ENCODE measurements around the gene SEZ6.
A peak's percentile ranks its signal among the peaks of the same experiment; 100 is the strongest.

SEZ6 gene

DNA sequence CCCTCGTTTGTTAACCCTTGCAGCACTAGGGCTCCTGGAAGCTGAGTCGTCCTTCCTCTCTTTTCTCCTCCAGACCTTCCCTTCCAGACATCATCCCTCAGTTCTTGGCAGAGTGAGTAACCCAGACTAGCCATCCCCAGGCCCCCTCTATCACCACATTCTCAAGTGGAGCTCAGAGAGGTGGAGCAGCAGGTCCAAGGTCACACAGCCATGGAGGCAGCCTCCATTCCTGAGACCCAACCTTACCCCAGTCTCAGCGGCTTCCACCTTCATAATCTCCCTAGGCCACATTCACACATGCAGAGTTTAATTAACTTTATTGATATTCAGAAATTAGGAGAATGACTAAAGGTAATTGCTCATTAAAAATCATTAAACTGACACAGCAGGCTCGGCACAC lies 3.0 kb downstream of the SEZ6 start:
- DNase-seq = no peak

DNA sequence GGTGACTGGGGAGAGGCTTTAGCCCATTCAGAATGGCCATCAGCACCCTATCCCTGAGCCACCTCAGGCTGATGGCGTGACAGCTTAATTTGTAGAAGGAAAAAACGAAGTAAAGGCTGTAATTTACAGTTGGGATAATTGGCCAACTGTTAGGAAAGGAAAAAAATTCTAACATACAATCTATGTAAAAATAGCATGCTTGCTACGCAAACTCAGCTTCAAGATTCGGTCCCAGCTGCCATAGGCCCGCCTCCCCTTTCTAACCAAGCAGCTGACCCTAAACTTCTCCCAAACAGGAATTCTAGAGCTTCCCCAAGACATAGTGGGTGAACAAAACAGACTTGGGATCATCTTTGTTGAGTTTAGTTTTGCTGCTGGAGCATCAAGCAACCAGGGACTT lies 4.9 kb downstream of the SEZ6 start:
- no peak for DNase-seq

DNA sequence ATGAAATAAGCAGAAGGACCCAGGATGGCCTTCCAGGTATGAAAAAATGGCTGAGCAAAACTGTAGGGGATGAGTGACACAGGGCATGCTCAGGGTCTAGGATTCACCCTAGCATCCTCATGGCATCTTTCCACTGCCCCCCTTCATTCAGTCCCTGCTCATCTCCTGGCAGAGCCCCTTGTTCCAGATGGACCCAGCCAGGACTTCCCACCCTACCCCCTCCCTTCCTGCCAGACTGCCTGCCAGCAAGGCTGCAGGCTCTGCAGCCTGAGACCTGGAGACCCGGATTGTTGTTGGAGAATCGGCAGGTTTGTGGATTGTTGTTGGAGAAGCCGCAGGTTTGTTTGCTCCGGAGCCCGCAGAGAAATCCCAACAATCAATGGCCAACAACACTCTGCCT lies 6.6 kb downstream of the SEZ6 start:
- no peak for DNase-seq

- no peak for DNase-seq
Observed at GRCh38 chr17:28997806-28998205, 8.0 kb downstream of the SEZ6 start.

GRCh38 chr17:28996554-28997096 lies 9.2 kb downstream of the SEZ6 start:
- no peak for DNase-seq

DNA sequence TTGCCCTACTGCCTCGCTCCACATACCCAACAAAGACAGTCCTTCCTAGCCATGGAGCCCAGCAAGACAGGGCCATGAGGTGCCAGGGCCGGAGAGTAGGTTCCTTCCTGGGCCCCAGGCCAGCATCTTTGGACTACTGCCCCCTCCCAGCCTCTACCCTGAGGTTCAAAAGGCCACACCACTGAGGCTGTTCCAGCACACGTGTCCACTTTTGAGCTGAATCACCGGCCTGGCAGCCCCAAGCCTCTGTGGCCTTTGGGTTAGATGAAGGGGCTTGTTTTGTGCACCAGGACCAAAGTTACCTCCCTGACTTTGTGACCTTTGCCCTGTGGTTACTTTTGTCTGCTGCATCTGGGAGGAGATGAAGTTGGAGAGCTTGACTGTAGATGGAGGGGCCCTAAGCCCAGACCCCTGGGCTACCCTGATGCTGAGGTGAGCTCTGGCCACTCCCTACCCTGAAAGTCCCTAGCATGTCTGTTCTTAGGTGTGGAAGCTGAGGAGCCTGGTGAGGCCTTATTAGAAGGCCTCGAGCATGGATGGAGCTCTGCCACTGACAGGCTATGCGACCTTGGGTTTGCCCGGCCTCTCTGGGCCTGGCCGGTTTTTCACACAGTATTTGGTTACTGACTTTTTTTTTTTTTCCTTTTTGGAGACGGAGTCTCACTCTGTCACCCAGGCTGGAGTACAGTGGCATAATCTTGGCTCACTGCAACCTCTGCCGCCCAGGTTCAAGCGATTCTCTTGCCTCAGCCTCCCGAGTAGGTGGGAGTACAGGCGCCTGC lies 12.0 kb downstream of the SEZ6 start:
- DNase-seq = no peak

- no peak for DNase-seq
Observed at GRCh38 chr17:28992625-28993600, 12.9 kb downstream of the SEZ6 start.

GRCh38 chr17:28992185-28992584 lies 13.6 kb downstream of the SEZ6 start:
- no peak for DNase-seq

DNA sequence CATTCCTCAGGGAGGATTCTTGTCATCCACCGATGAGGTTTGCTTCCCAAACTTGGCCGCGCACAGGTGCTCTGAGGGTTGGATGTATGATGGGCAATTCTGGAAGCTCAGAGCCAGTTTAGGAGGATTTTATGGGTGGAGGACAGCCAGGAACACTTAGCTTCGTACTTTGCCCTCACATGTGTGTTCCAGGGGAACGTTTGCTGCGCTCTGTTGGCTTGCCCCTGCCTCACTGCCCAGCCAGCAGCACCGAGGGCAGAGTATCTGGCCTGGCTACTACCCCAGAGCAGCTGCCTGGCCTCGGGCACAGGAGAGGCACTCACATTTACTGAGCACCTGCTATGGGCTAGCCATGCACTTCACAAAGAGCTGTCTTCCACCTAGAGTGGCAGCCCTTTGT lies 14.1 kb downstream of the SEZ6 start:
- no peak for DNase-seq

DNA sequence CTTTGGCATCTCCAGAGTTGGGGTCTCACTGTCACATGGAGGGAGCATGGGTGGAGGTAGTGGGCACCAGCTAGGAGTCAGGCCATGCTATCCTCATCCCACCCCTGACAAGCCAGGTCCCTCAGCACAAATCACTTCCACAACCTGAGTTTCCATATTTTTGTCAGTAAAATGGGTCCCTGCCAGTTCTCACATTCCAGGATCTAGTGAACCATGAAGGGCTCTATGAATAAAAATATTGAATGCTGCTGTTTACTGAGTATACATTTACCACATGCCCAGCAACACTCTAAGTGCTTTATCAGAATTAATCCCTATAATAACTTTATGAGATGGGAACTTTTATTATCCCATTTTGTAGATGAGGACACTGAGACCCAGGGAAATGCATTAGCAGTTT lies 16.8 kb downstream of the SEZ6 start:
- no peak for DNase-seq

GRCh38 chr17:28988475-28988874 lies 17.4 kb downstream of the SEZ6 start:
- no peak for DNase-seq

DNA sequence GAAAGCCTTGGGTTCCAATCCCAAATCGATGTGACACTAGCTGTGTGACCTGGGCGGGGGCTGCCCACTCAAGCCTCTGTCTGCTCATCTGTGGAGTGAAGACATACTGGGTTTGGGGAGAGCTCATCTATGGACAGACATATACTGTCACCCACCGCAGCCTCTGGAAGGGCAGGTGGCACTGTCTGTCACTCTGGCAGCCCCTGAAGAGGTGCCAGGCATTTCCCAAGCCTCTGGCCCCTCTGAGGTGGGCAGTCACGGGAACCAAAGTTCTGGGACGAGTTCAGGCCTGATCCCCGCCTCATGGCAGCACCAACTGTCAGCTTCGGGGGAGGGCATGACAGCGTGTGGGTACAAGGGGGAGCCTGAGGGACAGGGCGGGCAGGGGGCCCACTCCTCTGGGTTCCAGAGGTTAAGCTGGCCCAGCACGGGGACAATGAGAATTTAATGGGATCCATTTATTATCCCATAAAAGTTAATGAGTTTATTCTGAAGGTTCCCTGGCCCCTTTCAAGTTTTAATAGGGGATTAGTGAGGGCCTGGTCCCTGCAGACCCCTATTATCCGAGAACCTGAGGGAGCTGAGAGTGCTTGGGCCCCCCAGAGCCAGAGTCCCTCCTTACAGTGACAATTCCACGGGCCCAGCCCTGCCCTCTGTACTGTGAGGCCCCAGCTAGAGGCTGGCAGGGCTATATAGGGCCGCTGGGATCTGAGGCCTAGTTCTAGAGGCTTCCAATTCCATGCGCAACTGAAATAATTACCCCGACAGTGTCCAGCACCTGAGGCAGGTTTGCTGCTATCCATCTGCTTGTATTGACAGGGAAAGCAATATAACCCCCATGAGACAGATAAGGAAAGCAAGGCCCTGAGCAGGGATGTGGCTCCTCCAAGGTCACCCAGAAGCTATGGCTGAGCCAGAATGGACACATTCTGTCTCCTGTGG lies 18.8 kb downstream of the SEZ6 start:
- DNase-seq = no peak

DNA sequence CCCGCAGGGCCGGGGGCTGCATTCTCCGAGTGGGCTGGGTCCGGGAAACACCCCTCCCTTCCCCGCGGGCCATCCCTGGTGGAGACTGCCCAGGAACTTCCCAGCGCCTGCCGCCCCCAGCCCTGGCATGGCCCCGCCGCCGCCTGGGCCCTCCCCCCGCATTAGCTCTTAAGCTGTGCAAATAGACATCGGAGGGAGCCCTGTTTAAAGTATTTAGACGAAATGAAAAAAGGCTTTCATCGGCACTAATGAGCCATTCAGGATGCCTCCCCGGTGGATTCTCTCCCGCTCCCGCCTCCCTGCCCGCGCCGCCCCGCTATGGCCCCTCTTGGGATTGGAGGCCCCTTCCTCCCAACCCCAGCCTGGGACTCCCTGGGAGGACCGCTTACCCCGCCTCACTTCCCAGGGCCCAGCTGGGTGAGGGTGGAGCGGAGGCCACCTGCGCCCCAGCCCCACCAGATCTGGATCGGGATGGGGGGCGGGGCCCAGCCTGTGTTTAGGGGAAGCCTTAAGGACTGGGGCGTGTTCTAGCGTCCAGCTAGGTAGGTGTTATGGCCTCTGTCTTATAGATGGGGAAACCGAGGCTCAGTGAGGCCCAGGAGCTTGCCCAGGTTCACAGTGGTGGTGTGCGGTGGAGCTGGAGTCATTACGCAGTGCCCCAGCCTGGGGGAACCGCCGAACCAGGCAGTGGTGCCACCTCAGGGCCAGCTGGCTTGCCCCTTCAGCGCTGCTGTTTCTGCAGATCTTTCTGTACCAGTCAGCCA lies 19.7 kb downstream of the SEZ6 start:
- no peak for DNase-seq

- peak in 1 of 2 donors; percentile 24 for DNase-seq
Observed at GRCh38 chr17:28983286-28984230, 22.3 kb downstream of the SEZ6 start.

DNA sequence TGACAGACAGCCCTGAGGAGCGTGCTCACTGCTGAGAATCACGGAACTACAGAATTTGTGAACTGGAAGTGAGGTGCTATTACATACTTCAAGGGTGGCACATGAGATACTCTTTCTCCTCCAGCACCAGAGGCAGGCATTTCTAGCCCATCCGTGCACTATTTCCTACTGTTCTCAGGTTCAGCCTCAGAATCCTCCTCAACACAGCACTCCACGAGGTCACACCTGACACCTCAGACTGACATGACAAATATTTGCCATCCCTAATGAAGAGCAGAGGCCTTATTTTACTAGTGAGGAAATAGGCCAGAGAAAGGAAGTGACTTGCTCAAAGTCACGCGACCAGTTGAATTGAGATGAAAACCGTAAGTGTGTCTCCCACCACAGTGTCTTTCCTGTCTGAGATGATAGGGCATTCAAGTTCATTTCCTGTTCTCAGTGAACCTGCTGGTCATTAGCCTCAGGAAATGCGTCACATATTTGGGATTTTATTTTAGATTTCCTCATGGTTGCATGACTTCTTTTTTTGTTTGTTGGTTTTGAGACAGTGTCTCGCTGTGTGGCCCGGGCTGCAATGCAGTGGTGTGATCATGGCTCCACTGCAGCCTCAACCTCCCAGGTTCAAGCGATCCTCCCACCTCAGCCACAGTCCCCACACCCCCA lies 23.6 kb downstream of the SEZ6 start:
- DNase-seq = no peak

- DNase-seq = no peak
Observed at GRCh38 chr17:28978356-28978964, 27.4 kb downstream of the SEZ6 start.

DNA sequence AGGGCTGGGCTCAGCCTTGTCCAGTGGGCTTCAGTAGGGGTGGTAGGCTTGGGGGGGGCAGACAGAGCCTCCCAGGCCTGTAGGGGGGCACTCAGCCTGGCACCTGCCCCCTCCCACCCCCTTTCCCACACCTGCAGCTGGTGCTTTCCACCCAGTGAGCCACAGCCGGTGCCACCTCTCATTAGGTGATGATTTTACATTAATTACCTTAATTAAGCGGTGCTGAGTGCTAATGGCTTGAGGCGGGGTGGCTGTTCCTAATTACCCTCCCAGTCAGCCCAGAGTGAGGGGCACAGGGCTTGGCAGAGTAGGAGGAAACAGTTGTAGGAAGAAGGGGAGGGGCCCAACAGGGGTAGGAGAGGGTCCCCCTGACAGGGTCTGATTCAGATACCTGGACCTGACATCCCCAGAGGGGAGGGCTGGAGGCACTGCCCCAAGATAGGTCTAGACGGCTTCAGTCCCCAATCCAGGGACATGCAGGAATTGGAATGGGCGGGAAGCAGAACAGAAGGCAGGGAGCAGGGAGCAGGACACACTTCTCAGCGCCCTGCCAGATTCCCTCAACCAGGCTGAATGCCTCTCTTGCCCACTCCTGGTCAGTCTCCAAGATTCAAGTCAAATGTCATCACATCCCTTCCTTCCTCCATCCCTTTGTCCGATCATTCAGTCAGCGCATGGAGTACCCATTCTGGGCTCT lies 28.0 kb downstream of the SEZ6 start:
- DNase-seq = no peak

DNA sequence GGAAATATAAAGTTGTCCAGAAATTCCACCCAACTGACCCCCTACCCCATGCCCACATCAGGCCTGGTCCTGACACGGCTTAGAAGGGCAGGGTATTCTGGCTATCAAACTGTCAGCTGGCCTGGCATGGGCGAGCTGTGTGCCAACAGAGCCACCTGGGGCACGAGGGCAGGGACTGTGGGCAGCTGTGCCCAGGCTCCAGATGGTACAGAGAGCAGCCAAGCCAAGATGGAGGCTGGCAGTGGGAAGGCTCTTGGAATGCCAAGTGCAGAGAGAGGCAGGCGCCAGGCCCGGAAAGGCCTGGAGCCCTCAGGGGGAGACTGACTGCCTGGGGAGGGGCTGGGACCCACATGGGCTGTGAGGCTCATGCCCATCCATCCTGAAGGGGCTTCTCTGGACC lies 30.2 kb downstream of the SEZ6 start:
- DNase-seq = peak in 1 of 2 donors; percentile 14

DNA sequence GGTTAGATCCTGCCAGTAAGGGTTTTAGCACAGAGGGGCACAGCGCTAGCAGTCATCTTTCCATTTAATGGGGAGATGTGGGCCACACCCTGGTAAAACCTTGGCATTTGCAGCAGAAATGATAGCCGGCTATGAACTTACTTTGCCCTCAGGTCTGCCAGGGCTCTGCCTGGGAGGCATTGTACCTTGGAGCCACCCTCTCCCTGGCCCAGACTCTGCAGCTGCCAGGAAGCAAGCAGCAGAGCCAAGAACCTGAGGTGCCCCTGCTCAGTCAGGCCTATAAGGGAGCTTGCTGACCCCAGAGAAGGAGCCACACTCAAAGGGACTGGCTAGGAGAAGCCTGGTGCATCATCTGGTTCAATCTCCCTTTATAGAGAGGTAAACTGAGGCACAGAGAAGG lies 30.8 kb downstream of the SEZ6 start:
- no peak for DNase-seq

Measured in hippocampal formation (tissue), 2 donors.